HG03159 (cell line): ENCODE data around the gene SRP9.
"Not testable (repeated sequence)": the region's sequence is repeated elsewhere in the genome, so short reads cannot be mapped to it uniquely, and the experiment has no call there.

Experiments
- ATAC-seq: cut with Tn5 transposase; IDR thresholded peaks from one replicate; pipeline ENCODE4 v1.9.1; 2021; ENCODE audit warnings: mild to moderate bottlenecking, moderate library complexity; ENCODE audit not compliant: unreplicated experiment

The SRP9 gene

GRCh38 chr1:225774281-225775147, 3.1 kb upstream of the SRP9 start:
- ATAC-seq, result no peak

- ATAC-seq, result no peak
Observed at GRCh38 chr1:225776294-225776693, 1.3 kb upstream of the SRP9 start.

DNA sequence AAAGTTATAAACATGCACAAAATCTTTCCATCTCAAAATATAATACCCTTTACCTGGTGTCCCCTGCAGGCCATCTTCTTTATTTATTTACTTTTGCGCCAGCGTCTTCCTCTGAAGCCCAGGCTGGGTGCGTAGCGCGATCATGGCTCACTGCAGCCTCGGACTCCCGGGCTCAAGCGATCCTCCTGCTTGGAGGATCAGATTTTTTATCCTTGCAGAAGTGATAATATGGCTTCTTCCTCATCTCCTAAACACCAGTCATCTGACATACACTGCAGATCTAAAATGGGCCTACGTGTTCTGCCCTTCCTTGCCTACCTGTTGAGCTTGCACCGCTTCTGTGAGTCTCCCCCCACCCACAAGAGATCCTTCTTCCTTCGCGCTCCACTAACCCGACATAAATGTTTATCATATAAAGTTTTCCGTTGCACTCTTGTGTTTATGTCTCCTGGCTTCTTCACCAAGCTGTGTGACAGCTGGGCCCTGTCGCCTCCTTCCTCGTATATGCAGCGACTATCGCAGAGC, 506 bp upstream of the SRP9 start:
- peak; percentile 16 for ATAC-seq

DNA sequence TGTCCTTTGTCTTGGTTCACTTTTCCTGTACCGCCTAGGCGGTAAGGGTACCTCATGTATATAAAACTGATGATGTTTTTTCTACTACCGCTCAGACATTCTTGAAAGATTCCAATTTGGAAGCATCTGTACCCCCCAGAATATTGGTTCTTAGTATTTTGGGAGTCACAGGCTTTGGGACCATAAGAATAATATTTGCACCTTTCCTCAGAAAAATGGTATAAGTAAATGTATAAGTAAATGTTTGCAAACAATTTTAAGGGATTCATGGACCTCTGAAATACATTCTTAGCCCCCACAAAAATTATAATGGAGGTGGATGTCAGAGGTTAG, 677 bp downstream of the SRP9 start:
- no peak for ATAC-seq

DNA sequence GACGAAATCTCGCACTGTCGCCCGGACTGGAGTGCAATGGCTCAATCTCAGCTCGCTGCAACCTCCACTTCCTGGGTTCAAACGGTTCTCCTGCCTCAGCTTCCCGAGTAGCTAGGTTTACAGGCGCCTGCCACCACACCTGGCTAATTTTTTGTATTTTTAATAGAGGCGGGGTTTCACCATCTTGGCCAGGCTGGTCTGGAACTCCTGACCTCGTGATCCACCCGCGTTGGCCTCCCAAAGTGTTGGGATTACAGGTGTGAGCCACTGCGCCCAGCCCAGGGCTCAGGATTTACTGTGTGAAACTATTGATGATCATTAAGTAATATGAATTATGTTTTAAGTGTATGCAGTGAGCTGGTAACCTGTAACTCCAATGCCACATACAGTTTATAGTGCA, 1.5 kb downstream of the SRP9 start:
- not testable (repeated sequence) for ATAC-seq

GRCh38 chr1:225780134-225780533, 2.5 kb downstream of the SRP9 start:
- ATAC-seq, result no peak

GRCh38 chr1:225780630-225781029, 3.0 kb downstream of the SRP9 start:
- no peak for ATAC-seq

GRCh38 chr1:225789142-225789541, 11.5 kb downstream of the SRP9 start:
- ATAC-seq, result not testable (repeated sequence)

DNA sequence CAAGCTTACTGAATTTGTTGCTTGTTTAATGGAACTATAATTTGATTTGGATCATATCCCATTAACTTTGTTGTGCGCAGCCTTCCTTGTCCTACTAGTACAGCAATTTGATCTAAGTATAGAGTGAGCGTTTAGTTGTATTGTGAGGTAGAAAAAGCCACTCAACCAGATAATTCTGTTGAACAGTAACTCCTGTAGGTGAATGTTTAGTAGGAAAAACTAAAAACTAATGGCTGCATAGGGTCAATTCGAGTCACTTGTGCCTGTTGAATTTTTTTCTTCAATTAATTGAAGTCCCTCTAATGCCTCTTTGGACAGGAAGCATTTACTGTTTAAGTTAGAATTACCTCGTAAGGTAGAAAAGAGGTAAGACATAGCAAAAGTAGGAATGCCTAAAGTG, 17.3 kb downstream of the SRP9 start:
- ATAC-seq, result no peak

DNA sequence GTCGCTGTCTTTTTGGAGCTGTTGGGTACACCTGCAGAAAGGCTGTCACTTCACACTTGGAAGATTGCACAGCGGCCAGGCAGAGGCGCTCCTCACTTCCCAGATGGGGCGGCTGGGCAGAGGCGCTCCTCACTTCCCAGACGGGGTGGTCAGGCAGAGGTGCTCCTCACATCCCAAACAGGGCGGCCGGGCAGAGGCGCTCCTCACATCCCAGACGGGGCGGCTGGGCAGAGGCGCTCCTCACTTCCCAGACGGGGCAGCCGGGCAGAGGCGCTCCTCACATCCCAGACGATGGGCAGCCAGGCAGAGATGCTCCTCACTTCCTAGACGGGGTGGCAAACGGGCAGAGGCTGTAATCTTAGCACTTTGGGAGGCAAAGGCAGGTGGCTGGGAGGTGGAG, 18.5 kb downstream of the SRP9 start:
- ATAC-seq, result not testable (repeated sequence)

DNA sequence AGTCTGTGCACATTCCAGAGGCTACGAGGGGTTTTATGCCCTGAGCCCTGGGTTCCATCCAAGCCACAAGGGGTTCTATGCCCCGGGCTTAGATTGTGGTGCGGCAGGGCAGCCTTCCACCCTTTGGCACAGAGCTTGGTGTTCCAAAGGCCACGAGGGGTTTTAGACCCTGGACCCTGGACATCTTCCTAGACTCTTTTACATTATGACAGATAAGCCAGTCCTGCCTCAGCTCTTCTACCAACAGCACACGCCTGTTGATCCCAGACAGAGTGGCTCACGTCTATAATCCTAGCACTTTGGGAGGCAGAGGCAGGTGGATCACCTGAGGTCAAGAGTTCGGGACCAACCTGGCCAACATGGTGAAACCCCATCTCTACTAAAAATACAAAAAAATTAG, 23.5 kb downstream of the SRP9 start:
- not testable (repeated sequence) for ATAC-seq

DNA sequence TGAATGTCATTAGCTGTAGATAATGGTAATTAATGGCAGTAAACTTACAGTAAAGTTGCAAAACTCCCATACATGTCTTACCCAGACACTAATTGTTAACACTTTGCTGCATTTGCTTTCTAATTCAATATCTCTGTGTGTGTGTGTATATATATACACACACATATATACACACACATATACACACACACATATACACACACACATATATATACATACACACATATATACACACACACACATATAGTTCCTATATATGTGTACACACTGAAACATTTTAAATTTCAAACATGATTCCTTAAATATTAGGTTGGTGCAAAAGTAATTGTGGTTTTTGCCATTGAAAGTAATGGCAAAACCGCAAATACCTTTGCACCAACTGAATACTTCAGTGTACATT, 28.6 kb downstream of the SRP9 start:
- ATAC-seq, result no peak

DNA sequence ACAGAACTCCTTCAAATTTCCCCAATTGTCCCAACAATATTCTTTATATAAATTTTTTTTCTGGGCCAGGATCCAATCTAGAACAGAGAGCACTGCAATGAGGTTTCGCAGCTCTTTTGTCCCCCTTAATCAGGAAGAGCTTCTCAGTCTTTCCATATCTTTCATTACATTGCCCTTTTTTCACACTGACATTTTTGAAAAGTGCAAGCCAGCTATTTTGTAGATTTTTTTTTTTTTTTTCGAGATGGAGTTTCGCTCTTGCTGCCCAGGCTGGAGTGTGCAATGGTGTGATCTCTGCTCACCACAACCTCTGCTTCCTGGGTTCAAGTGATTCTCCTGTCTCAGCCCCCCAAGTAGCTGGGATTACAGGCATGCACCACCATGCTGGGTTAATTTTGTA, 29.1 kb downstream of the SRP9 start:
- not testable (repeated sequence) for ATAC-seq

- ATAC-seq, result no peak
Observed at GRCh38 chr1:225808136-225808535, 30.5 kb downstream of the SRP9 start.

DNA sequence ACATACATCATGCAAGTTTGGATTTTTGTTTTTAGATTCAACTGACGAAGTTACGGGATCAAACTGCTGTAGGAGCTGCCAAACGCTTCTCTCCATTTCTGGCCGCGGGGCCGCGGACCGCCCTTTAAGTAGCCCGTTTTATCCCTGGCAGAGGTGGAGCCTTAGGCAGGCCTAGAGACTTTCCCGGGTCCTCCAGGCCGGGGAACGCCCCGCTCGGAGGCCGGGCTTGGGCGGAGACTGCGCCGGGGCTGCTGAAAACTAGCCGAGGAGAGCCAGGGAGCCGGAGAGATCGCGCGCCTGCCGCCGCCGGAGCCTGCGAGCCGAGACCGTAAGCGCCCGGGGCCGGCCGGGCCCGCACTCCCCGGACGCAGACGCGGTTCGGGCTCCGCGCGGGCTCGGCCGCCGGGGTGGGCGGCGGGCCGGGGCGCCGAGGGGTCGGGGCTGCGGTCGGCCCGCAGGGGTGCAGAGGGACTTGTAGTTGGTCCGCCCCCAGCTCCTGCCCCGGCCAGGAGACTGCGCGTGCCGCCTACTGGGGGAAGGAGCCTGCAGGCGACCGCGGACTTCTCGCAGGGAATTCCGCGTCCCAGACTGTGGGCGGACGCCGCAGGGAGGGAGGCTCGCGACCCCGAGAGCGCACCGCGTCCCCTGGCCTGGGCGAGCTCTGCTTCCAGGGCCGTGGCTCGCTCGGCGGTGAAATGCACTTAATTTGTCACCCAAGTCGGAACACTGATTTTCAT, 32.4 kb downstream of the SRP9 start, which contains the start of gene EPHX1:
EPHX1 (plus strand) TSS at position 283 of the 737 bp plus-strand sequence. CDS start 18,606 bp downstream, outside the sequence.
- ATAC-seq, result peak; percentile 91

GRCh38 chr1:225810579-225811538, 33.2 kb downstream of the SRP9 start:
- not testable (repeated sequence) for ATAC-seq

DNA sequence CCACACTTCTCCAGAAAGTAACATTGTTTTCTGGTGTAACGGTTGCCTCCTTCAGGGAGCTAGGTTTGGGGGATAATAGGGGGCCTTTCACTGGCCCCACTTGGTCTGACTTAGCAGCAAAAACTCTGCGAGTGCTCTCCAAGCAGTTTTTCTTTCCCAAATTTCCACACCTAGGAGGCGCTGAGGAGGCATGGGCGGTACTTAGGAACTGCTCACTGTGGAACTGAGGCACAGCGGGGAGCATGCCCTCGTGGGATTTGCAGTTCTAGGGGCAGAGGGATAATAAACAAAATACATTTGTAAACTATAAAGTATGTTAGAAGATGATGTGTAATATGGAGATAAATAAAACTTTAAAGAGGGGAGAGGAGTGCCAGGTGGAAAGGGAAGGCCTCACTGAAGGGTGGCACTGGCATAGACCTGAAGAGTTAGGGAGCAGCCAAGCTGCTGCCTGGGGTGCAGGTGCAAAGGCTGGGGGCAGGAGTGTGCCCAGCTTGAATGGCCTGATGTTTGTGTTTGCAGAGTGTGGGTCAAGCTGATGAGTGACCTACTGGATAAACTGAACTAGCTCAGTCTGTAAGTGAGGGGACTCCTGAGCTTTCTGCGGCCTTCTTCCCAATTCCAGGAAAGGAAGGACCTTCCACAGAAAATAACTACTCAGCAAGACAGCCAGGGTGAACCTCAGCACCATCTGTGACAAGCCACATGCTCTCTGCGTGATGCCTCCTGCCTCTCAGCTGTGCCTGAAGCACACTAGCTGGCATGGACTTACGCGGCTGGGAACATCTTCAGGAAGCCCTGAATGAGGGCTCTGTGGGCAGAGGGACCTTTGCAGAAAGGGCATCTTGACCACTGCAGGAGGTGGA, 34.2 kb downstream of the SRP9 start:
- no peak for ATAC-seq

GRCh38 chr1:225812488-225813213, 35.0 kb downstream of the SRP9 start:
- ATAC-seq, result no peak
